ENCODE measurements around the gene OSMR.

Gene OSMR

DNA sequence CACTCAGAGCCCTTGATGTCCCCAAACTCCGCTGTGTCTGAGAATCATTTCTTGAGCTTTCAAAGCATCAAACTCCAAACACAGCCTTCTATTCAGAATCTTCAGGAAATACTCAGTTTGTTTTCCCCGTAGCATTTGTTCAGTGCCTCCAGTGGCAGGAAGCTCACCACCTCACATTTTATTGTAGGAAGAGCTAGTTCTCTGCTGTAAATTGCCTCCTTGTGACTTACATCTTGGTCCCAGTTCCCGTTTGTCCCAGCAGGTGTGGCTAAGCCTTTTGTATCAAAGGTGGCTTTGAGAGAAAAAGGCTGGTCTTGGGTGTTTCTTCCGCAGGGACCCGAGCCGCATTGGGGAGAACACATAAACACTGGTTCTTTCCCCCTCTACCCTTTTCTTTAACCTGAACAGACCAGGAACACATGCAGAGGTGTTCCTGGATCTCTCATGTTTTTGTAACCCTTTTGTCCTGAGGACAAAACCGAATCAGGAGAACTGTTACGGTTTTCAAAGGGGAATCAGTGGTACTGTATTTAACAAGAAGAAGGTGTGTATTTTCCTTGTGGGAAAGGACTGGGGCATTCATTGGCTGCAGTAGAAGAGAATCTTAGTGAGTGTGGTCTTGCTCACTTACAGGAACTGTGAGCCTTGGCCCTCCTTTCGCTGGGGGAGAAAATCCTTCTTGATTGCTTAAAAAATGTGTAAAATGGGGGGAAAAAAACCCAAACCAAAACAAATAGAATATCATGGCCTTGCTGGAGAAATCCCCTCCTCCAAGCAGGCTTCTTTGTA is 1.9 kb downstream of the OSMR start:
- Histone ChIP-seq H3K4me1 (ENCODE audit: control insufficient read depth, insufficient read depth, low read length) (peaks cover 5% of the 10 kb centered on the region; the same call in 1 of the 2 replicates), H3K27ac (ENCODE audit: extremely low read depth, low read depth, low read length) (no peak overlapping the region), H3K4me3 (ENCODE audit: low read depth, low read length) (no peak overlapping the region), H3K9me3 (ENCODE audit: control insufficient read depth, insufficient read depth, low read depth, low read length) (no peaks in the 10 kb centered on the region), H3K36me3 (ENCODE audit: control insufficient read depth in 2 of 2, insufficient read depth in 1 of 2, low read length in 2 of 2) (no peaks in the 10 kb centered on the region)
- ChIA-PET CTCF (interaction anchor here (0.8 to 3.2 kb wide), 5 partner anchors 10 to 74 kb away, joined by 3 to 14 read pairs (median 5); no protein-coding TSS in a partner anchor), POLR2A (no interaction called here)
- TF ChIP-seq, protein P1, sequence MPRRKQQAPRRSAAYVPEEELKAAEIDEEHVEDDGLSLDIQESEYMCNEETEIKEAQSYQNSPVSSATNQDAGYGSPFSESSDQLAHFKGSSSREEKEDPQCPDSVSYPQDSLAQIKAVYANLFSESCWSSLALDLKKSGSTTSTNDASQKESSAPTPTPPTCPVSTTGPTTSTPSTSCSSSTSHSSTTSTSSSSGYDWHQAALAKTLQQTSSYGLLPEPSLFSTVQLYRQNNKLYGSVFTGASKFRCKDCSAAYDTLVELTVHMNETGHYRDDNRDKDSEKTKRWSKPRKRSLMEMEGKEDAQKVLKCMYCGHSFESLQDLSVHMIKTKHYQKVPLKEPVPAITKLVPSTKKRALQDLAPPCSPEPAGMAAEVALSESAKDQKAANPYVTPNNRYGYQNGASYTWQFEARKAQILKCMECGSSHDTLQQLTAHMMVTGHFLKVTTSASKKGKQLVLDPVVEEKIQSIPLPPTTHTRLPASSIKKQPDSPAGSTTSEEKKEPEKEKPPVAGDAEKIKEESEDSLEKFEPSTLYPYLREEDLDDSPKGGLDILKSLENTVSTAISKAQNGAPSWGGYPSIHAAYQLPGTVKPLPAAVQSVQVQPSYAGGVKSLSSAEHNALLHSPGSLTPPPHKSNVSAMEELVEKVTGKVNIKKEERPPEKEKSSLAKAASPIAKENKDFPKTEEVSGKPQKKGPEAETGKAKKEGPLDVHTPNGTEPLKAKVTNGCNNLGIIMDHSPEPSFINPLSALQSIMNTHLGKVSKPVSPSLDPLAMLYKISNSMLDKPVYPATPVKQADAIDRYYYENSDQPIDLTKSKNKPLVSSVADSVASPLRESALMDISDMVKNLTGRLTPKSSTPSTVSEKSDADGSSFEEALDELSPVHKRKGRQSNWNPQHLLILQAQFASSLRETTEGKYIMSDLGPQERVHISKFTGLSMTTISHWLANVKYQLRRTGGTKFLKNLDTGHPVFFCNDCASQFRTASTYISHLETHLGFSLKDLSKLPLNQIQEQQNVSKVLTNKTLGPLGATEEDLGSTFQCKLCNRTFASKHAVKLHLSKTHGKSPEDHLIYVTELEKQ (tag by site-specific recombination; IDR thresholded peaks at IDR 0.05; ENCODE audit: borderline replicate concordance), result no peak
- peak; percentile 31; the same call in 1 of the 2 replicates for TF ChIP-seq PRDM1 (tag by site-specific recombination; IDR thresholded peaks at IDR 0.05)
- TF ChIP-seq, protein P2, sequence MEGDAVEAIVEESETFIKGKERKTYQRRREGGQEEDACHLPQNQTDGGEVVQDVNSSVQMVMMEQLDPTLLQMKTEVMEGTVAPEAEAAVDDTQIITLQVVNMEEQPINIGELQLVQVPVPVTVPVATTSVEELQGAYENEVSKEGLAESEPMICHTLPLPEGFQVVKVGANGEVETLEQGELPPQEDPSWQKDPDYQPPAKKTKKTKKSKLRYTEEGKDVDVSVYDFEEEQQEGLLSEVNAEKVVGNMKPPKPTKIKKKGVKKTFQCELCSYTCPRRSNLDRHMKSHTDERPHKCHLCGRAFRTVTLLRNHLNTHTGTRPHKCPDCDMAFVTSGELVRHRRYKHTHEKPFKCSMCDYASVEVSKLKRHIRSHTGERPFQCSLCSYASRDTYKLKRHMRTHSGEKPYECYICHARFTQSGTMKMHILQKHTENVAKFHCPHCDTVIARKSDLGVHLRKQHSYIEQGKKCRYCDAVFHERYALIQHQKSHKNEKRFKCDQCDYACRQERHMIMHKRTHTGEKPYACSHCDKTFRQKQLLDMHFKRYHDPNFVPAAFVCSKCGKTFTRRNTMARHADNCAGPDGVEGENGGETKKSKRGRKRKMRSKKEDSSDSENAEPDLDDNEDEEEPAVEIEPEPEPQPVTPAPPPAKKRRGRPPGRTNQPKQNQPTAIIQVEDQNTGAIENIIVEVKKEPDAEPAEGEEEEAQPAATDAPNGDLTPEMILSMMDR (tag by site-specific recombination; IDR thresholded peaks at IDR 0.05), result peak; percentile 28; the same call in 1 of the 2 replicates

DNA sequence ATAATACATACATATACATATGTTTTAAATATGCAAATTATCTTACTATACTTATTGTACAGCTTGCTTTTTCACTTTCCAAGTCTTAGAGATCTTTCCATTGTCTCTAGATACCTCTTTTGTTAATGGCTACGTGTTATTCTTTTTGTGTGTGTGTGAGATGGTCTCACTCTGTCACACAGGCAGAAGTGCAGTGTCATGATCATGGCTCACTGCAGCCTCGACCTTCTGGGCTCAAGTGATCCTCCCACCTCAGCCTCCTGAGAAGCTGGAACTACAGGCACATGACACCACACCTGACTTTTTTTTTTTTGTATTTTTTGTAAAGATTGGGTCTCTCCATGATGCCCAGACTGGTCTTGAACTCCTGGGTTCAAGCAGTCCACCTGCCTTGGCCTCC is 2.8 kb downstream of the OSMR start:
- POLR2A ChIA-PET, result interaction anchor here (0.5 kb wide), 1 partner anchor 231 kb away, joined by 4 read pairs; no protein-coding TSS in a partner anchor
- CTCF ChIA-PET, result interaction anchor here (1.0 to 3.2 kb wide), 3 partner anchors 11 to 73 kb away, joined by 4 to 14 read pairs (median 5); no protein-coding TSS in a partner anchor
- Histone ChIP-seq H3K4me1 (ENCODE audit: control insufficient read depth, insufficient read depth, low read length) (peaks cover 5% of the 10 kb centered on the region; the same call in 1 of the 2 replicates), H3K4me3 (ENCODE audit: low read depth, low read length) (no peak overlapping the region), H3K36me3 (ENCODE audit: control insufficient read depth in 2 of 2, insufficient read depth in 1 of 2, low read length in 2 of 2) (no peaks in the 10 kb centered on the region), H3K27ac (ENCODE audit: extremely low read depth, low read depth, low read length) (no peak overlapping the region), H3K9me3 (ENCODE audit: control insufficient read depth, insufficient read depth, low read depth, low read length) (no peaks in the 10 kb centered on the region)
- TF ChIP-seq RBAK (tag by site-specific recombination; IDR thresholded peaks at IDR 0.05), result no peak
- TF ChIP-seq ZNF768 (tag by site-specific recombination; IDR thresholded peaks at IDR 0.05), result no peak
- no peak for TF ChIP-seq GLIS2 (tag by site-specific recombination; IDR thresholded peaks at IDR 0.05)
- TF ChIP-seq, protein P3, sequence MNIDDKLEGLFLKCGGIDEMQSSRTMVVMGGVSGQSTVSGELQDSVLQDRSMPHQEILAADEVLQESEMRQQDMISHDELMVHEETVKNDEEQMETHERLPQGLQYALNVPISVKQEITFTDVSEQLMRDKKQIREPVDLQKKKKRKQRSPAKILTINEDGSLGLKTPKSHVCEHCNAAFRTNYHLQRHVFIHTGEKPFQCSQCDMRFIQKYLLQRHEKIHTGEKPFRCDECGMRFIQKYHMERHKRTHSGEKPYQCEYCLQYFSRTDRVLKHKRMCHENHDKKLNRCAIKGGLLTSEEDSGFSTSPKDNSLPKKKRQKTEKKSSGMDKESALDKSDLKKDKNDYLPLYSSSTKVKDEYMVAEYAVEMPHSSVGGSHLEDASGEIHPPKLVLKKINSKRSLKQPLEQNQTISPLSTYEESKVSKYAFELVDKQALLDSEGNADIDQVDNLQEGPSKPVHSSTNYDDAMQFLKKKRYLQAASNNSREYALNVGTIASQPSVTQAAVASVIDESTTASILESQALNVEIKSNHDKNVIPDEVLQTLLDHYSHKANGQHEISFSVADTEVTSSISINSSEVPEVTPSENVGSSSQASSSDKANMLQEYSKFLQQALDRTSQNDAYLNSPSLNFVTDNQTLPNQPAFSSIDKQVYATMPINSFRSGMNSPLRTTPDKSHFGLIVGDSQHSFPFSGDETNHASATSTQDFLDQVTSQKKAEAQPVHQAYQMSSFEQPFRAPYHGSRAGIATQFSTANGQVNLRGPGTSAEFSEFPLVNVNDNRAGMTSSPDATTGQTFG (tag by site-specific recombination; IDR thresholded peaks at IDR 0.05; ENCODE audit: borderline replicate concordance), result no peak
- TF ChIP-seq, protein P4, sequence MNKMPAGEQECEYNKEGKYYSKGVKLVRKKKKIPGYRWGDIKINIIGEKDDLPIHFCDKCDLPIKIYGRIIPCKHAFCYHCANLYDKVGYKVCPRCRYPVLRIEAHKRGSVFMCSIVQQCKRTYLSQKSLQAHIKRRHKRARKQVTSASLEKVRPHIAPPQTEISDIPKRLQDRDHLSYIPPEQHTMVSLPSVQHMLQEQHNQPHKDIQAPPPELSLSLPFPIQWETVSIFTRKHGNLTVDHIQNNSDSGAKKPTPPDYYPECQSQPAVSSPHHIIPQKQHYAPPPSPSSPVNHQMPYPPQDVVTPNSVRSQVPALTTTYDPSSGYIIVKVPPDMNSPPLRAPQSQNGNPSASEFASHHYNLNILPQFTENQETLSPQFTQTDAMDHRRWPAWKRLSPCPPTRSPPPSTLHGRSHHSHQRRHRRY (tag by site-specific recombination; IDR thresholded peaks at IDR 0.05), result no peak
- TF ChIP-seq, protein P5, sequence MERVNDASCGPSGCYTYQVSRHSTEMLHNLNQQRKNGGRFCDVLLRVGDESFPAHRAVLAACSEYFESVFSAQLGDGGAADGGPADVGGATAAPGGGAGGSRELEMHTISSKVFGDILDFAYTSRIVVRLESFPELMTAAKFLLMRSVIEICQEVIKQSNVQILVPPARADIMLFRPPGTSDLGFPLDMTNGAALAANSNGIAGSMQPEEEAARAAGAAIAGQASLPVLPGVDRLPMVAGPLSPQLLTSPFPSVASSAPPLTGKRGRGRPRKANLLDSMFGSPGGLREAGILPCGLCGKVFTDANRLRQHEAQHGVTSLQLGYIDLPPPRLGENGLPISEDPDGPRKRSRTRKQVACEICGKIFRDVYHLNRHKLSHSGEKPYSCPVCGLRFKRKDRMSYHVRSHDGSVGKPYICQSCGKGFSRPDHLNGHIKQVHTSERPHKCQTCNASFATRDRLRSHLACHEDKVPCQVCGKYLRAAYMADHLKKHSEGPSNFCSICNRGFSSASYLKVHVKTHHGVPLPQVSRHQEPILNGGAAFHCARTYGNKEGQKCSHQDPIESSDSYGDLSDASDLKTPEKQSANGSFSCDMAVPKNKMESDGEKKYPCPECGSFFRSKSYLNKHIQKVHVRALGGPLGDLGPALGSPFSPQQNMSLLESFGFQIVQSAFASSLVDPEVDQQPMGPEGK (tag by site-specific recombination; IDR thresholded peaks at IDR 0.05), result no peak

Data from HEK293 (cell line).